KMS-11 (cell line): ENCODE results near the gene CDKN2D.
"Not testable (repeated sequence)": the region's sequence is repeated elsewhere in the genome, so short reads cannot be mapped to it uniquely, and the experiment has no call there.

ENCODE experiments used
- H2AFZ ChIP-seq: fragments of 200-600 bp; sonication (generic); 2 replicates; pipeline ENCODE4 v1.6.1; 2016; ENCODE audit warnings: antibody characterized with exemption, mixed run types, low read depth
- H3K27ac ChIP-seq: fragments of 200-600 bp; sonication (generic); 2 replicates; pipeline ENCODE4 v1.6.1; 2016; ENCODE audit warnings: mild to moderate bottlenecking, mixed run types
- H3K27me3 ChIP-seq: fragments of 200-600 bp; sonication (generic); 2 replicates; pipeline ENCODE4 v1.6.1; 2017; ENCODE audit warnings: mild to moderate bottlenecking, low read depth, mixed run types, moderate library complexity; ENCODE audit not compliant: insufficient read depth
- H3K36me3 ChIP-seq: fragments of 200-600 bp; sonication (generic); 2 replicates; pipeline ENCODE4 v1.6.1; 2017; ENCODE audit warnings: mild to moderate bottlenecking, mixed run types; ENCODE audit not compliant: insufficient read depth
- H3K4me1 ChIP-seq: fragments of 200-600 bp; sonication (generic); 2 replicates; pipeline ENCODE4 v1.6.1; 2016; ENCODE audit warnings: mild to moderate bottlenecking, low read depth, mixed run types; ENCODE audit not compliant: poor library complexity, severe bottlenecking
- H3K4me2 ChIP-seq: fragments of 200-600 bp; sonication (generic); 2 replicates; pipeline ENCODE4 v1.7.0; 2016; ENCODE audit warnings: mild to moderate bottlenecking, mixed run types
- H3K4me3 ChIP-seq: fragments of 200-600 bp; sonication (generic); IDR thresholded peaks from 2 replicates; pipeline ENCODE4 v1.6.1; 2017; ENCODE audit warnings: low read depth, low read length, mixed read lengths; ENCODE audit not compliant: insufficient read depth
- H3K79me2 ChIP-seq: fragments of 200-600 bp; sonication (generic); 2 replicates; pipeline ENCODE4 v1.6.1; 2016; ENCODE audit warnings: low read depth, mixed run types; ENCODE audit not compliant: insufficient read depth
- H3K9ac ChIP-seq: fragments of 200-600 bp; sonication (generic); 2 replicates; pipeline ENCODE4 v1.6.1; 2016; ENCODE audit warnings: mild to moderate bottlenecking, mixed run types
- H4K20me1 ChIP-seq: fragments of 200-600 bp; sonication (generic); 2 replicates; pipeline ENCODE4 v1.6.1; 2016; ENCODE audit warnings: mild to moderate bottlenecking, mixed run types; ENCODE audit not compliant: insufficient read depth
- TF ChIP-seq, protein P1 (sequence below): fragments of 200-600 bp; sonication (generic); conservative IDR thresholded peaks from 2 replicates; pipeline ENCODE4 v1.6.1; 2017; ENCODE audit warnings: low read depth, mild to moderate bottlenecking, antibody characterized with exemption, low read length, moderate library complexity, mixed read lengths

The CDKN2D gene

DNA sequence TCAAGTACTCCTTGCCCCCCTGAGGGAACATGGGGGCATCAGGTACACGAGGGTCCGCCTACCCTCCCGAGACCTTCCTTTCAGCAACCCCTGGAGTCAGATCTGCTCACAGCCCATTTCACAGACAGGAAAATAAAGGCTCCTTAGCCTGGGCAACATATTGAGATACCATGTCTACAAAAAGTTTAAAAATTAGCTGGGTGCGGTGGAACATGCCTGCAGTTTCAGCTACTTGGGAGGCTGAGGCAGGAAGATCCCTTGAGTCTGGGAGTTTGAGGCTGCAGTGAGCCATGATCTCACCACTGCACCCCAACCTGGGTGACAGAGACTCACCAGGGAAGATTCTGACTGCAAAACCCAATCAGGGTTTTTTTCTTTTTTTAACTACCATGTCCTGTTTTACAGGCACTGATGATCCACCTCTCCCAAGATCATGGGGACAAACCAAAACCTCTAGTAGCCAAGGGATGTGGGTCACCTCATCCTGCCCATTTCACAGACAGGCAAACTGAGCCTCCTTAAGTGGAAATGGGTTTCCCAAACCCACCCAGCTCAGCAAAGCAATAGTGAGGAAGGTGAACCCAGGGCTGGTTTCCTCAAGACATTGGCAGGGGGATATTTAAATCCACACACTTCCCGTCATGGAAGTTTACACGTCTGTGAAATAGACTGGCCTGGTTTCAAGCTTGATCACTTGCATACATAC is 6.4 kb upstream of the CDKN2D start:
- H3K4me3 ChIP-seq, result no peak overlapping the region
- no peaks in the 10 kb centered on the region for H3K4me1 ChIP-seq
- H3K9ac ChIP-seq, result no peak overlapping the region
- TF ChIP-seq, protein P1, sequence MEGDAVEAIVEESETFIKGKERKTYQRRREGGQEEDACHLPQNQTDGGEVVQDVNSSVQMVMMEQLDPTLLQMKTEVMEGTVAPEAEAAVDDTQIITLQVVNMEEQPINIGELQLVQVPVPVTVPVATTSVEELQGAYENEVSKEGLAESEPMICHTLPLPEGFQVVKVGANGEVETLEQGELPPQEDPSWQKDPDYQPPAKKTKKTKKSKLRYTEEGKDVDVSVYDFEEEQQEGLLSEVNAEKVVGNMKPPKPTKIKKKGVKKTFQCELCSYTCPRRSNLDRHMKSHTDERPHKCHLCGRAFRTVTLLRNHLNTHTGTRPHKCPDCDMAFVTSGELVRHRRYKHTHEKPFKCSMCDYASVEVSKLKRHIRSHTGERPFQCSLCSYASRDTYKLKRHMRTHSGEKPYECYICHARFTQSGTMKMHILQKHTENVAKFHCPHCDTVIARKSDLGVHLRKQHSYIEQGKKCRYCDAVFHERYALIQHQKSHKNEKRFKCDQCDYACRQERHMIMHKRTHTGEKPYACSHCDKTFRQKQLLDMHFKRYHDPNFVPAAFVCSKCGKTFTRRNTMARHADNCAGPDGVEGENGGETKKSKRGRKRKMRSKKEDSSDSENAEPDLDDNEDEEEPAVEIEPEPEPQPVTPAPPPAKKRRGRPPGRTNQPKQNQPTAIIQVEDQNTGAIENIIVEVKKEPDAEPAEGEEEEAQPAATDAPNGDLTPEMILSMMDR, result no peak
- no peak overlapping the region for H3K4me2 ChIP-seq
- no peaks in the 10 kb centered on the region for H4K20me1 ChIP-seq
- no peak overlapping the region for H2AFZ ChIP-seq
- peaks cover 3% of the 10 kb centered on the region; the same call in 1 of the 2 replicates for H3K27me3 ChIP-seq
- no peak overlapping the region for H3K27ac ChIP-seq
- no peaks in the 10 kb centered on the region for H3K36me3 ChIP-seq
- H3K79me2 ChIP-seq, result no peaks in the 10 kb centered on the region

DNA sequence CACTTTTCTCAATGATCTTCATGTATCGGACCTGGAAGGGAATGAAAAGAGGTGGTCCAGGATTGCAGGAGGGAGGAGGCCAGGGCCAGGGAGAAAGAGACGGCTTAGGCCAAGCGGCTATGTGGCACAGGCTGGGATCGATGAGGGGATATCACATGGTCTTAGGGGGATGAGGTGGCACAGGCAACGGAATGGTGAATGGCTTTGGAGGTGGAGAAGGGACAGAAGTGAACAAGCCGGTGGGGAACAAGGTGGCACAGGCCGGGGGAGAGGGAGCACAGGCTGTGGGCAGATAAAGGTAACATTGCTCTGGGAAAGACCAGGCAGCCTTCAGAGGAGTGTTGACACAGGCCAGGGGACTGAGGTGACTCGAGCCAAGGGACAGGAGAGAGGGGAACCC is 5.7 kb upstream of the CDKN2D start:
- Histone ChIP-seq H4K20me1 (no peaks in the 10 kb centered on the region), H3K79me2 (no peaks in the 10 kb centered on the region), H3K4me2 (no peak overlapping the region), H2AFZ (no peak overlapping the region), H3K36me3 (no peaks in the 10 kb centered on the region), H3K27me3 (peaks cover 3% of the 10 kb centered on the region; the same call in 1 of the 2 replicates), H3K4me3 (no peak overlapping the region), H3K9ac (no peak overlapping the region), H3K4me1 (peaks cover 7% of the 10 kb centered on the region), H3K27ac (no peak overlapping the region)
- TF ChIP-seq, protein P1, result no peak

DNA sequence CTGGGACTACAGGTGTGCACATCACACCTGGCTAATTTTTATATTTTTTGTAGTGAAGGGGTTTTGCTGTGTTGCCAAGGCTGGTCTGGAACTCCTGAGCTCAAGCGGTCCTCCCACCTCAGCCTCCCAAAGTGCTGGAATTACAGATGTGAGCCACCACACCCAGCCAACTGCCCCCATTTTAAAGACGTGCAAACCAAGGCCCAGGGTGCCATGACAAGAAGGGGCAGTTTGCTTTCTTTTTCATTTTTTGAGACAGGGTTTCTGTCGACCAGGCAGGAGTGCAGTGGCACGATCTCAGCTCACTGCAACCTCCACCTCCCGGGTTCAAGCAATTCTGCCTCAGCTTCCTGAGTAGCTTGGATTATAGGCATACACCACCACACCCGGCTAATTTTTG is 5.0 kb upstream of the CDKN2D start:
- H3K4me3 ChIP-seq, H4K20me1 ChIP-seq, H3K4me2 ChIP-seq, H3K79me2 ChIP-seq, H3K27ac ChIP-seq, H2AFZ ChIP-seq, H3K27me3 ChIP-seq, H3K9ac ChIP-seq, H3K4me1 ChIP-seq, H3K36me3 ChIP-seq: not testable (repeated sequence)

DNA sequence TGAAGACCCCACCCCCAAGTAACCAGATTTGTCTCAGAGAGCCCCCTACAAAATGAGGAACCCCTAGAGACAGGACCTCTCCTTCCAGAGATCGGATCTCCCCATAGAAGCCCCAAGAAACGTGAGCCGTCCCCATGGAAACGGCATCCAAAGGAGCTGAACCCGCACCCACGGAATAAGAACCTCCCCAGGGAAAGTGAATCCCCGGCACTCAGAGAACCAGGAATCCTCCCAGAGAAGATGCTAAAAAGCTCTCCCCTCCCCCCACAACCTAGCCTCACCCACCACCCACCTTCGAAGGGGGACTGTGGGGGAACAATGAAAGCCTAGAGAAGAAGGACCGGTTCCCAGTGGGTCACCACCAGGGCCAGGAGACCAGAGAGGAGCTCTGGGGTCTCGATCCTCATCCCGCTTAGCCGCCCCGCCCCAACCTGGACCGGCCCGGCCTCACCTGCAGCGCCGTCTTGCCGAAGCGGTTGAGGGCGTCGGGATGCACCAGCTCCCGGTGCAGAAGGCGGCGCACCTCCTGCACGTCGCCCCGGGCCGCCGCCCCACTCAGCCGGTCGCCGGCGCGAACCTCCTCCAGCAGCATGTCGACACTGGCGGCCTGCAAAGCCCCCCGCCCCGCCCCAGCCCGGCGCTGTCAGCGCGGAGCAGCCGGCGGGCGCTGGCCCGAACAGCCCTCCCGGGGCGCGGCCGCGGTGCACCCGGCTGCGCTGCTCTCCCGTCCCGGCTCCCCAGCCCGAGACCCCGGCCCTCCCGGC is 535 bp downstream of the CDKN2D start:
- Histone ChIP-seq H3K27me3 (0 out of 2 replicates have a peak, but pooled peaks cover 4% of the 10 kb centered on the region), H4K20me1 (no peaks in the 10 kb centered on the region), H3K79me2 (peaks cover 17% of the 10 kb centered on the region), H3K4me1 (peaks cover 38% of the 10 kb centered on the region), H3K36me3 (no peaks in the 10 kb centered on the region), H3K4me2 (peak overlapping the region; percentile 72), H3K4me3 (no peak overlapping the region), H2AFZ (peak overlapping the region; percentile 30), H3K9ac (no peak overlapping the region; the same call in 1 of the 2 replicates), H3K27ac (no peak overlapping the region)
- TF ChIP-seq, protein P1, result no peak

DNA sequence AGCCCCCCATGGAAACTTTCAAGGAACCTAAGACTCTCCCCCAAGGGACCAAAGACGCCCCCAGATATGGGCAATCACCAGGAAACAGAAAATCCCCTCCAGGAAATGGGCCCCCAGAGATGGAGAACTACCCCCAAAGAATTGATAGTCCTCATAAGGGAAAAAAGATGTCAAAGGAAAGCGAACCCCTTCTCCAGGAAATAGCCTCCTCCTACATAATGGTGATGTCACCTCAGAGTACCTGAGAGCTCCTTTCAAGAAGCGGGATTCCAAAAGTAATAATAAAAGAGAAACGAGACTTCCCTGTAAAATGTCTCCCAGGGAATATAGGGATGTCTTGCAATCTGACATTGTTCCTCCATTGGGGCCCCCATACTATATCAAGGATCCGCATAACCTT is 1.1 kb downstream of the CDKN2D start:
- TF ChIP-seq, protein P1, result no peak
- Histone ChIP-seq H3K4me1 (peaks cover 38% of the 10 kb centered on the region), H3K4me2 (peak overlapping the region; percentile 72), H3K79me2 (peaks cover 17% of the 10 kb centered on the region), H3K27ac (no peak overlapping the region), H4K20me1 (no peaks in the 10 kb centered on the region), H3K4me3 (no peak overlapping the region), H3K36me3 (no peaks in the 10 kb centered on the region), H3K9ac (no peak overlapping the region), H3K27me3 (0 out of 2 replicates have a peak, but pooled peaks cover 4% of the 10 kb centered on the region), H2AFZ (no peak overlapping the region)
